Left lung (tissue), 10 donors: Measurements from ENCODE around the gene SLIT3. TPM values are rescaled to one million over a fixed set of nuclear protein-coding genes. Genes with fewer than 3 reads are reported as not detected.

Source experiments
- ATAC-seq: fragments of 200-7000 bp; cut with Tn5 transposase; one replicate; pipeline ENCODE4 v1.9.1; 2020; ENCODE audit warnings: moderate library complexity
- DNase-seq, 4 donors: peaks; one replicate each; pipeline ENCODE4 v3.0.0-alpha.2; 2013 to 2020
- H3K27ac ChIP-seq, 2 donors: fragments of 200-600 bp; sonication (generic) in 1 of 2; one replicate each; pipeline versions ENCODE4 v1.5.0 to v1.8.0; 2020 to 2021
- H3K27me3 ChIP-seq, 2 donors: fragments of 200-600 bp; sonication (generic) in 1 of 2; one replicate each; pipeline versions ENCODE4 v1.5.0 to v1.8.0; 2020 to 2021
- H3K36me3 ChIP-seq, 2 donors: fragments of 200-600 bp; sonication (generic) in 1 of 2; one replicate each; pipeline versions ENCODE4 v1.5.0 to v1.8.0; 2020 to 2021
- H3K4me1 ChIP-seq, 2 donors: fragments of 200-600 bp; one replicate each; pipeline ENCODE4 v1.8.0; 2021
- H3K4me3 ChIP-seq, 2 donors: fragments of 200-600 bp; sonication (generic) in 1 of 2; one replicate each; pipeline versions ENCODE4 v1.5.0 to v1.8.0; 2020 to 2021; ENCODE audit warnings: mild to moderate bottlenecking in 1 of 2
- H3K9me3 ChIP-seq, 2 donors: fragments of 200-600 bp; sonication (generic) in 1 of 2; one replicate each; pipeline versions ENCODE4 v1.5.0 to v1.8.0; 2020 to 2021
- intact Hi-C, 2 donors: fragments of 100-400 bp; cut with DNase I; formaldehyde crosslinking; loops; one replicate each; pipeline versions ENCODE4 v1.11.2 to v1.14.2; 2022
- polyA plus RNA-seq, 6 donors: library from polyadenylated mRNA; unstranded; fragments of 120-200 nt; gene quantifications; one replicate each; pipeline ENCODE4 v1.2.1, GENCODE V29; 2013; ENCODE audit not compliant: insufficient read length in 6 of 6
- total RNA-seq, 2 donors: library from RNA; stranded (reverse); fragmentation: NEBNext Ultra II Directional; extraction: Animal tissue kit (Norgen Biotek cat#: 25700); gene quantifications; one replicate each; pipeline ENCODE4 v1.2.1, GENCODE V29; 2021
- TF ChIP-seq, protein P1 (sequence below), 2 donors: fragments of 200-600 bp; sonication (generic) in 1 of 2; IDR thresholded peaks; one replicate each; pipeline versions ENCODE4 v1.5.0 to v1.8.0; 2021; ENCODE audit warnings: antibody characterized with exemption in 2 of 2
- donor health status: DM: no; HTN: yes; CAD: no.
- donor health status: DM: no; HTN: no; CAD: no.

Gene SLIT3
- total and polyA plus RNA-seq, 8 donors, result 37.6 to 77.1 (median 45.9) TPM

DNA sequence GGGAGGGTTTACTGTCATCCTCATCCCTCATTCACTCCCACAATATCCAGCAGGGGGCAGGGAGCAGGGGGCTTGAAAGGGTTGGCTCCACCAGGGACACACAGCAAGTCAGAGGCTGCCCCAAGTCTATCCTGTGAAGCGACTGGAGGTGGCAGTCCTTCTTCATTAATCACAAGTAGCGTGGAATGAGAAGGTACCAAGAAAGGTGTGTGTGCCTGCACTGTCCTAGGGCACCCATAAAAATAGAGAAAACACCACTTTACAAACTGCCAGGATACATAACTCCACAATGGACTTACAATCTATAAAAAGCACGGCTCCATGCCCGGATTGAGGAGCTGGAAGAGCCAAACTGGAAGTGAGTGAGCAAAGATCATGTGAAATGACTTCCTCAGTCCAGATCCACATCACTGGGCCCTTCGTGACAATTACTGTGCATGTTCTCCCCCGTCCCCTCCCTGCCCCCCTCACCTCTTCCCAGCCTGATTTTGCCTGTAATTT is 183.9 kb downstream of the SLIT3 start:
- no peaks in the 10 kb centered on the region for H3K9me3 ChIP-seq
- ATAC-seq (no peak), DNase-seq (no peak)
- H3K4me3 ChIP-seq, result no peak overlapping the region
- intact Hi-C loops, result no loop called here
- H3K27ac ChIP-seq, result no peak overlapping the region
- H3K36me3 ChIP-seq, result no peaks in the 10 kb centered on the region
- H3K27me3 ChIP-seq, result no peaks in the 10 kb centered on the region
- H3K4me1 ChIP-seq, result no peaks in the 10 kb centered on the region
- TF ChIP-seq, protein P1, sequence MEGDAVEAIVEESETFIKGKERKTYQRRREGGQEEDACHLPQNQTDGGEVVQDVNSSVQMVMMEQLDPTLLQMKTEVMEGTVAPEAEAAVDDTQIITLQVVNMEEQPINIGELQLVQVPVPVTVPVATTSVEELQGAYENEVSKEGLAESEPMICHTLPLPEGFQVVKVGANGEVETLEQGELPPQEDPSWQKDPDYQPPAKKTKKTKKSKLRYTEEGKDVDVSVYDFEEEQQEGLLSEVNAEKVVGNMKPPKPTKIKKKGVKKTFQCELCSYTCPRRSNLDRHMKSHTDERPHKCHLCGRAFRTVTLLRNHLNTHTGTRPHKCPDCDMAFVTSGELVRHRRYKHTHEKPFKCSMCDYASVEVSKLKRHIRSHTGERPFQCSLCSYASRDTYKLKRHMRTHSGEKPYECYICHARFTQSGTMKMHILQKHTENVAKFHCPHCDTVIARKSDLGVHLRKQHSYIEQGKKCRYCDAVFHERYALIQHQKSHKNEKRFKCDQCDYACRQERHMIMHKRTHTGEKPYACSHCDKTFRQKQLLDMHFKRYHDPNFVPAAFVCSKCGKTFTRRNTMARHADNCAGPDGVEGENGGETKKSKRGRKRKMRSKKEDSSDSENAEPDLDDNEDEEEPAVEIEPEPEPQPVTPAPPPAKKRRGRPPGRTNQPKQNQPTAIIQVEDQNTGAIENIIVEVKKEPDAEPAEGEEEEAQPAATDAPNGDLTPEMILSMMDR (IDR thresholded peaks at IDR 0.05), result no peak

- no peaks in the 10 kb centered on the region for H3K36me3 ChIP-seq
- ATAC-seq (no peak), DNase-seq (no peak)
- no peaks in the 10 kb centered on the region for H3K9me3 ChIP-seq
- H3K4me3 ChIP-seq, result no peak overlapping the region
- H3K27ac ChIP-seq, result no peak overlapping the region
- TF ChIP-seq, protein P1 (IDR thresholded peaks at IDR 0.05), result no peak
- intact Hi-C loops, result no loop called here
- no peaks in the 10 kb centered on the region for H3K4me1 ChIP-seq
- no peaks in the 10 kb centered on the region for H3K27me3 ChIP-seq
Measured at GRCh38 chr5:169115461-169116124, 185.3 kb downstream of the SLIT3 start.

DNA sequence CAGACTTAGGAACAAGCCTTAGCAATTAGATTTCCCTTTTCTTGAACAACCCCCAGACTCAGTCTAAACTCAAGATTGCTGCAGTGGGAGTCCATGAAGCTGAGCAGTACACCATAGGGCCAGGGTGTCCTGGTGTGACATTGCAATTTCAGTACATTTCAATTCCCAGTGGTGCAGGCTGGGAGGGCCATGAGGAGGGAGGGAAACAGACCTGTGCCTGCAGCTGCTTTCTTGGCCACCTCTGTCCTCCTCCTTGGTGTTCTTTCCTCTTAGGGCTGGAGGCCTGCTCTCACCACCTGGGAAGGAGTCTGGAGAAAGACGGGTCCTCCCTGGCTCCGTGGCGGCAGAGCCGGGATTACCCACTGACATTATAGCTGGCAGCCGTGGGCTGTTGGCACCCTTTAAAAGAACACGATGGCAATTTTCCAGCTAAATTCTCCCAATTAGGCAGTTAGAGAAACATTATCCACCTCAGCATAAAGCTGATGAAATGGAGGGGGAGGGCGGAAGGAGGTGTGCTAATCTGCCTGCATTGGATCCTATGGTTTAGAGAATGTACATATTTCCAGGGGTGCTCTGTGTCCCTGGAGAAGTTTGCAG is 186.4 kb downstream of the SLIT3 start:
- ATAC-seq (no peak), DNase-seq (no peak)
- intact Hi-C loops, result no loop called here
- H3K4me3 ChIP-seq, result no peak overlapping the region
- no peaks in the 10 kb centered on the region for H3K4me1 ChIP-seq
- no peaks in the 10 kb centered on the region for H3K9me3 ChIP-seq
- H3K27me3 ChIP-seq, result no peaks in the 10 kb centered on the region
- H3K36me3 ChIP-seq, result no peaks in the 10 kb centered on the region
- TF ChIP-seq, protein P1 (IDR thresholded peaks at IDR 0.05), result no peak
- H3K27ac ChIP-seq, result no peak overlapping the region

GRCh38 chr5:169112016-169112415 is 188.9 kb downstream of the SLIT3 start:
- no peak for ATAC-seq
- intact Hi-C loops, result no loop called here

More at GRCh38 chr5:169112016-169112415, 188.9 kb downstream of the SLIT3 start:
- TF ChIP-seq, protein P1 (IDR thresholded peaks at IDR 0.05), result no peak
- DNase-seq, result no peak
- Histone ChIP-seq H3K4me1 (no peaks in the 10 kb centered on the region), H3K27me3 (no peaks in the 10 kb centered on the region), H3K36me3 (no peaks in the 10 kb centered on the region), H3K27ac (no peak overlapping the region), H3K9me3 (no peaks in the 10 kb centered on the region), H3K4me3 (no peak overlapping the region)
